NT2/D1 (cell line): ENCODE results near the gene ITGA1.

Experiments used
- SUZ12 ChIP-seq: IDR thresholded peaks from 2 replicates; pipeline ENCODE4 v1.6.1; 2011; ENCODE audit not compliant: insufficient read length, insufficient read depth; ENCODE audit errors: extremely low read depth
- YY1 ChIP-seq: IDR thresholded peaks from 2 replicates; pipeline ENCODE4 v1.6.1; 2011; ENCODE audit not compliant: insufficient read length, insufficient read depth
- ZNF274 ChIP-seq: IDR thresholded peaks from 2 replicates; pipeline ENCODE4 v1.6.1; 2011; ENCODE audit warnings: mild to moderate bottlenecking, low read depth, low read length

GRCh38 chr5:52878656-52879055 lies 90.9 kb downstream of the ITGA1 start:
- TF ChIP-seq ZNF274: no peak
- TF ChIP-seq YY1: no peak
- no peak for TF ChIP-seq SUZ12
